GM12801 (cell line): Measurements from ENCODE around the gene PRKAR1B.

Source experiments
- TF ChIP-seq, protein P1 (sequence below): IDR thresholded peaks from one replicate; pipeline ENCODE4 v1.5.1; 2011; ENCODE audit warnings: control low read depth; ENCODE audit not compliant: insufficient read length; ENCODE audit errors: extremely low read depth

PRKAR1B gene

DNA sequence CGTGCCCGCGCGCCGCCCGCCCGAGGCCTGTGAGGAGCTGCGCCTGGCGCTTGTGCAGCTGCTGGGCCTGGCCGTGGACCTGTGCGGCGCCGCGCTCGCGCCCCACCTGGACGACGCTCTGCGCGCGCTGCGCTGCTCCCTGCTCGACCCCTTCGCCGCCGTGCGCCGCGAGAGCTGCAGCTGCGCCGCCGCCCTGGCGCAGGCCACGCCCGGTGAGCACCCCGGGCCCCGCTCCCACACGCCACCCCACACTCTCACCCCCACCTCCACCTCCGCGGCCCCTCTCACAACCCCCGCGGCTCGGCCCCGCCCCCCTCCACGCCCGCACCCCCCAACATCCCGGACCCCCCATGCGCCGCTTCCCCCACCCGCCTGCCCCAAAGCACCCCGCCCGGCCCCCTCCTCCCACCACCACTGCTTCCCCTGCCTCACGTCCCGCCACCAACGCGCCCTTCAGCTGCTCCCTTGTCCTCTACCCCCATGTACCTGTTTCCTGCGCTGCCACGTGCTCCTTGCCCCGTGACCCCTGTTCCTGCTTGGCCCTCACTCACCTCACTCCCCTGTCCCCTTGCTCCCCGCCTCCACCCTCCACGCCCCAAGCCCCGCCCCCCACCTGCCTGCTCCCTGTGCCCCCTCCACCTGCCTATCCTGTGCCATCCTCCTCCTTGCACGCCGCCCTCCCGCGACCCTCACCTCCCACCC, at the start of gene PRKAR1B:
TSS of gene PRKAR1B (minus strand) at position 178 of the 702 bp plus-strand sequence. CDS start 15,776 bp downstream, outside the sequence.
- TF ChIP-seq, protein P1, sequence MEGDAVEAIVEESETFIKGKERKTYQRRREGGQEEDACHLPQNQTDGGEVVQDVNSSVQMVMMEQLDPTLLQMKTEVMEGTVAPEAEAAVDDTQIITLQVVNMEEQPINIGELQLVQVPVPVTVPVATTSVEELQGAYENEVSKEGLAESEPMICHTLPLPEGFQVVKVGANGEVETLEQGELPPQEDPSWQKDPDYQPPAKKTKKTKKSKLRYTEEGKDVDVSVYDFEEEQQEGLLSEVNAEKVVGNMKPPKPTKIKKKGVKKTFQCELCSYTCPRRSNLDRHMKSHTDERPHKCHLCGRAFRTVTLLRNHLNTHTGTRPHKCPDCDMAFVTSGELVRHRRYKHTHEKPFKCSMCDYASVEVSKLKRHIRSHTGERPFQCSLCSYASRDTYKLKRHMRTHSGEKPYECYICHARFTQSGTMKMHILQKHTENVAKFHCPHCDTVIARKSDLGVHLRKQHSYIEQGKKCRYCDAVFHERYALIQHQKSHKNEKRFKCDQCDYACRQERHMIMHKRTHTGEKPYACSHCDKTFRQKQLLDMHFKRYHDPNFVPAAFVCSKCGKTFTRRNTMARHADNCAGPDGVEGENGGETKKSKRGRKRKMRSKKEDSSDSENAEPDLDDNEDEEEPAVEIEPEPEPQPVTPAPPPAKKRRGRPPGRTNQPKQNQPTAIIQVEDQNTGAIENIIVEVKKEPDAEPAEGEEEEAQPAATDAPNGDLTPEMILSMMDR: no peak

DNA sequence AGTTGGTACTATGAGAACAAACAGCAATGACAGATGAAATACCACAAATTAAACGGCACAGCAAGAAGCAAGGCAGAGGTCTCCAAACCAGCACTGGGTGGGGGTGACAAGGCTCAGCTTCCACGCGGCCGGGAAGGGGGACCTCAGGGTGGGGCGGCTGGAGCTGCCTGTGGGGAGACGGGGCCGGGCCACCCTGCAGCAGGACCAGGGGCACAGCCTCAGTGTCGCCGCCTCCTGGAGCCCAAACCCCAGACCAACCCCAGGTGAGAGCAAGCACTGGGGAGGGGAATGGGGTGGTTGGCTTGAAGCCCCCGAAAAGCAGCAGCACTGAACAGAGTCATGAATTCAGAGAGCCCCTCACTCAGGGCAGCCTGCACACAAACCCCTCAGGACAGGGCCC, 49.3 kb upstream of the PRKAR1B start:
- TF ChIP-seq, protein P1: no peak

DNA sequence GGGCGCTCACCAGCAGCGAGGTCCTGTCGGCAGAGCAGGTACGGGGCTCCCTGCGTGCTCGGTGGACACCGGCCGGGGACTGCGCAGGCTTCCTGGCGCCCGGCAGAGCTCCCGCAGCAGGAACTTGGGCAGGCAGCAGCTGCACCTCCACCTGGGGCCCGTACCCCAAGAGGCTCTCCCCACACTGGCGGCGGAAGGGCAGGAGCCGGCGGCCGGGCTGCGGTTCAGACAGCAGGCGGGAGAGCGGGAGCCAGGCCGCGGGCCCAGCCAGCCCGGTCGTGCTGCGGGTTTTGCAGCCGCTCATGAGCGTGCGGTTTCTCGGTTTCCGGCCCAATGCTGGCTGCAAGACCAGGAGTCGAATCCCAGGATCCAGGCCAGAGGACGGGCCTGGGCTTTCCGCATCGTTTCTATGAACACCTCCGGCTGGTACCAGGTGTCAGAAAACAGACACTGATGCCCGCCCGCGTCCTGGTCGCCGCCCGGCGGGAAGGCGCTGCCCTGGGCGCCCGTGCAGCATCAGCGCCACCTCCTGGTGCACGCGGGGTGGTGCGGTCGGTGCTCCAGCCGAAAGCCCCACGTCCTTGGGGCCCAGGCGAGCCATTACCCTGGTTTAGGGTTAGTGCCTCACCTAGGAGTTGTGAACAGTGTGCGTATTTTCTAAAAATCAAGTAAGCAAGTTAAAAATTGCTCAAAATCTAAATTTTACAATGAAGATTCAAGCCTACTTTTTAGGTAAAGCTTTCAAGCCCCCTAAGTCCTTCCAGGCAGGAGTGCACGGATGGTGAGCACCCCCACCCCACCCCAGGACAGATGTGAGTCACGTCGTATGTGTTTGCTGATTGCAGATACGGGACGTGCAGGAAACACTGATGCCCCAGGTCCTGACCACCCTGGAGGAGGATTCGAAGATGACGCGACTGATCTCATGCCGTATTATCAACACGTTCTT, 47.4 kb upstream of the PRKAR1B start:
- TF ChIP-seq, protein P1: no peak

DNA sequence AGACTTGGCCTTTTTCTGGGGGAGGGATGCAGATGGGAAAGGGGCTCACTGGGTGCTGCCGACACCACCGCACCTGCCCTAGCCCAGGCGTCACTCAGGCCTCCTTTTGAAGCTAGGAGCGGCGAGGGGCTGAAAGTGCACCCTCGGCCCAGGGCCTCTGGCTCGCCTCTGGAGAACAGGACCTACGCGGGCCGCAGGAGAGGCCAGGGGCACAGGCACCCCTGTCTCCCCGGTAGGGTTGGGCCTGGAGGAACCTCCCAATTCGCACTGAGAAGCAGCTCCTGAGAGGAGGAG, 46.5 kb upstream of the PRKAR1B start:
- TF ChIP-seq, protein P1: no peak

DNA sequence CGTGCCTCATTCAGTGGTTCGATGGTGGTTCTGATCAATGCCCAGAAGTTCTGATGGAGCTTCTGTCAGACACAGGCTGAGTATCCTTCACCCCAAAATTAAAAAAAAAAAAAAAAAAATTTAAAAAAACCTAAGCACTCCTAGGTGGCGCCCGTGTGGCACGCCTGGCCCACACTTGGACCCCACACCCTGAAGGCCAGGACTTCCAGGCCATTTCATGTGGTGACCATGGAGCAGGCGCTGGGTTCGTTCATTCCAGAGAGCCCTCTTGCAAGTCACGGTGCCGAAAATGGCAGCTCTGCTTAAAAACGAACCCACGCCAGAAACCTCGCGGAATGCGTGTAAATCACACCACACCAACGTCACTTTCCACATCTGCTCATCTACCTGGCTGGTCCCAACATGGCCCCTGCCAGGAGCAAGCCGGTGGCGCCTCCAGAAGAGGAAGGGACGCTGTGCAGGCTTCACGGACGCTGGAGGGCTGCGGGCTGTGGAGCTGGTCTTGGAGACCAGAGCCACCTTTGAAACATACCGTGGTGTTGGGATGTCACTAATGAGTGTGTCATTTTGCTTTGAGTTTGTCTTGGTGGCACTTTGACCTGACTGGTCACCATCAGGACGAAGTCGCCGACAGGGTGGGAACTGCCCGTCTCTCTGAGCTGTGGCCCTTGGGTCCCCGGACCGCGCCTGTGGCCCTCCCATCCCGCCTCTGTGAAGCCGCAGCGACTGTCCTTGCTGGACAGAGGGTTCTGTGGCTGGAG, 46.0 kb upstream of the PRKAR1B start:
- TF ChIP-seq, protein P1: no peak

DNA sequence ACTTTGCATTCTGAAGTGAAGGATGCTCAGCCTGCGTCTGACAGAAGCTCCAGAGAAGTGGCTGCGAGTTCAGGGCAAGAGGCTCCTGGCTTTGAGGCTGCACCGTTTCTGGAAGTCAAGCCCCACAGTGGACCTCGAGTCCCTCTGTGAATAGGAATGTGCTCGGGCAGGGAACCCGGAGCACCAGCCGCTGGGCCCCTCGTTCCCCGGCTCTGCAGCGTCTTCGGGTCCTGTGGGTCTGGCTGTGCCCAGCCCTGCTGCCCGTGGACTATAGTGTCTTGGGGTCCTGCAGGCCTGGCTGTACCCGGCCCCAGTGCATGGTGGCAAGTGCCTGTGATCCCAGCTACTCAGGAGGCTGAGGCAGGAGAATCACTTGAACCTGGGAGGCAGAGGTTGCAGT, 45.3 kb upstream of the PRKAR1B start:
- TF ChIP-seq, protein P1: no peak

DNA sequence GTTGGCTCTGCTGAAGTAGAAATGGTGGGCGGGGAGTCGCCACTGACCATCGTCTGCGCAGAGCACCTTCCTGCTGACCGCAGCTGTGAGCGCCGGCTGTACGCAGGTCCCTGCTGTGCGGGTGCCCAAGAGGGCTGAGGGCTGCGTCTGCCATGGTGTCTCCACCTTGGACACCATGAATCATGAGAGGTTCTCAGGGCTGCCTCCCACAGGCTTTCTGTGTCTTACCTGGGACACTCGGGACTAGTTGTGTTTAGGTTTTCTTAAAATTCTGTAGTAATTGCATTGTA, 44.9 kb upstream of the PRKAR1B start:
- TF ChIP-seq, protein P1: no peak
